Karpas-422 (cell line): ENCODE measurements around the gene NCK1. TPM values are rescaled to one million over a fixed set of nuclear protein-coding genes. Genes with fewer than 3 reads are reported as not detected.
"Not testable (repeated sequence)": the region's sequence is repeated elsewhere in the genome, so short reads cannot be mapped to it uniquely, and the experiment has no call there.

Experiments used
- DNase-seq: peaks from one replicate; pipeline ENCODE4 v3.0.0-alpha.2; 2015
- H2AFZ ChIP-seq: fragments of 200-600 bp; sonication (generic); 2 replicates; pipeline ENCODE4 v1.6.1; 2014; ENCODE audit warnings: antibody characterized with exemption, low read length, mixed read lengths
- H3K27ac ChIP-seq: fragments of 200-600 bp; sonication (generic); 2 replicates; pipeline ENCODE4 v1.5.1; 2014; ENCODE audit warnings: mild to moderate bottlenecking, low read length, moderate library complexity
- H3K27me3 ChIP-seq: fragments of 200-600 bp; sonication (generic); 2 replicates; pipeline ENCODE4 v1.6.1; 2014; ENCODE audit warnings: low read length, mixed read lengths
- H3K36me3 ChIP-seq: fragments of 200-600 bp; sonication (generic); 2 replicates; pipeline ENCODE4 v1.6.1; 2014; ENCODE audit warnings: low read length, mixed read lengths; ENCODE audit not compliant: insufficient read depth
- H3K4me1 ChIP-seq: fragments of 200-600 bp; sonication (generic); 2 replicates; pipeline ENCODE4 v1.6.1; 2014; ENCODE audit warnings: mild to moderate bottlenecking, low read length, mixed read lengths
- H3K4me2 ChIP-seq: fragments of 200-600 bp; sonication (generic); 2 replicates; pipeline ENCODE4 v1.6.1; 2014; ENCODE audit warnings: low read length, low read depth, mild to moderate bottlenecking; ENCODE audit not compliant: poor library complexity, severe bottlenecking
- H3K4me3 ChIP-seq: fragments of 200-600 bp; sonication (generic); 2 replicates; pipeline ENCODE4 v1.5.1; 2014; ENCODE audit warnings: mild to moderate bottlenecking, antibody characterized with exemption, low read length, mixed read lengths
- H3K79me2 ChIP-seq: fragments of 200-600 bp; sonication (generic); 2 replicates; pipeline ENCODE4 v1.6.1; 2014; ENCODE audit warnings: mild to moderate bottlenecking, low read length, mixed read lengths
- H3K9ac ChIP-seq: fragments of 200-600 bp; sonication (generic); 2 replicates; pipeline ENCODE4 v1.6.0; 2014; ENCODE audit warnings: low read length
- H3K9me2 ChIP-seq: fragments of 200-600 bp; sonication (generic), shearing (Covaris generic); replicated peaks from 2 replicates; pipeline ENCODE4 v1.6.0; 2014; ENCODE audit warnings: mild to moderate bottlenecking, low read length, moderate library complexity; ENCODE audit not compliant: insufficient read depth
- H3K9me3 ChIP-seq: fragments of 300-700, 200-600 bp; sonication (generic); 2 replicates; pipeline ENCODE4 v1.6.1; 2014; ENCODE audit warnings: low read length, mixed read lengths
- H4K20me1 ChIP-seq: fragments of 200-600 bp; sonication (generic); 2 replicates; pipeline ENCODE4 v1.6.1; 2014; ENCODE audit warnings: mild to moderate bottlenecking, antibody characterized with exemption, low read length, low read depth; ENCODE audit not compliant: insufficient read depth
- total RNA-seq: library from RNA; depleted of rRNA; stranded (reverse); fragments of >200 nt; shearing (Covaris generic); gene quantifications from 2 replicates; pipeline ENCODE4 v1.2.3, GENCODE V29; 2014; ENCODE audit warnings: low replicate concordance

The NCK1 gene
- total RNA-seq, 1 experiment from 2014 or later, result 77.7 TPM

GRCh38 chr3:136879510-136879909 is 17.5 kb downstream of the NCK1 start:
- H3K27ac ChIP-seq, H3K27me3 ChIP-seq, H3K9me3 ChIP-seq, H3K9ac ChIP-seq, H3K36me3 ChIP-seq, H3K4me3 ChIP-seq, DNase-seq, H2AFZ ChIP-seq, H3K4me2 ChIP-seq, H3K9me2 ChIP-seq: not testable (repeated sequence)
- H3K4me1 ChIP-seq, result peaks cover 41% of the 10 kb centered on the region
- peaks cover 17% of the 10 kb centered on the region; the same call in 1 of the 2 replicates for H4K20me1 ChIP-seq
- H3K79me2 ChIP-seq, result peaks cover 88% of the 10 kb centered on the region

GRCh38 chr3:136882571-136882970 is 20.6 kb downstream of the NCK1 start:
- Histone ChIP-seq H3K4me3 (no peak overlapping the region; the same call in 1 of the 2 replicates), H2AFZ (no peak overlapping the region), H3K4me2 (peak overlapping the region; percentile 54), H3K27ac (peak overlapping the region; percentile 51), H3K36me3 (no peaks in the 10 kb centered on the region; the same call in 1 of the 2 replicates), H3K27me3 (no peaks in the 10 kb centered on the region), H3K4me1 (peaks cover 47% of the 10 kb centered on the region), H3K9me2 (no peaks in the 10 kb centered on the region), H4K20me1 (peaks cover 20% of the 10 kb centered on the region; the same call in 1 of the 2 replicates), H3K9me3 (no peaks in the 10 kb centered on the region), H3K9ac (no peak overlapping the region), H3K79me2 (peaks cover 98% of the 10 kb centered on the region)
- peak; percentile 62 for DNase-seq

- Histone ChIP-seq H3K27me3 (no peaks in the 10 kb centered on the region), H3K4me3 (0 out of 2 replicates have a peak overlapping the region, but pooled peaks have one; percentile 7), H3K9me3 (no peaks in the 10 kb centered on the region), H3K4me2 (peak overlapping the region; percentile 54), H3K36me3 (peaks cover 3% of the 10 kb centered on the region), H3K4me1 (peaks cover 47% of the 10 kb centered on the region), H4K20me1 (peaks cover 20% of the 10 kb centered on the region; the same call in 1 of the 2 replicates), H3K27ac (peak overlapping the region; percentile 66), H3K9me2 (no peaks in the 10 kb centered on the region), H2AFZ (no peak overlapping the region), H3K79me2 (peaks cover 98% of the 10 kb centered on the region), H3K9ac (no peak overlapping the region; the same call in 1 of the 2 replicates)
- peak; percentile 65 for DNase-seq
These were observed 22.1 kb downstream of the NCK1 start for GRCh38 chr3:136883967-136884720.

GRCh38 chr3:136885357-136886213 is 23.6 kb downstream of the NCK1 start:
- Histone ChIP-seq H4K20me1 (peaks cover 20% of the 10 kb centered on the region; the same call in 1 of the 2 replicates), H3K4me1 (peaks cover 43% of the 10 kb centered on the region), H3K9ac (no peak overlapping the region), H3K36me3 (peaks cover 3% of the 10 kb centered on the region), H3K4me3 (no peak overlapping the region), H3K27me3 (no peaks in the 10 kb centered on the region), H3K27ac (no peak overlapping the region; the same call in 1 of the 2 replicates), H3K4me2 (no peak overlapping the region), H3K9me3 (no peaks in the 10 kb centered on the region), H3K79me2 (peaks cover 100% of the 10 kb centered on the region), H3K9me2 (no peaks in the 10 kb centered on the region), H2AFZ (no peak overlapping the region)
- no peak for DNase-seq

- Histone ChIP-seq H3K27ac (no peak overlapping the region), H3K9me2 (no peaks in the 10 kb centered on the region), H3K36me3 (peaks cover 15% of the 10 kb centered on the region), H4K20me1 (0 out of 2 replicates have a peak, but pooled peaks cover 9% of the 10 kb centered on the region), H3K9me3 (no peaks in the 10 kb centered on the region), H3K79me2 (peaks cover 100% of the 10 kb centered on the region), H3K4me2 (no peak overlapping the region), H3K4me1 (peaks cover 29% of the 10 kb centered on the region), H3K27me3 (no peaks in the 10 kb centered on the region), H3K4me3 (no peak overlapping the region), H2AFZ (no peak overlapping the region), H3K9ac (no peak overlapping the region)
- DNase-seq, result no peak
These were observed 27.9 kb downstream of the NCK1 start for GRCh38 chr3:136889947-136890346.

GRCh38 chr3:136891934-136892855 is 30.2 kb downstream of the NCK1 start:
- Histone ChIP-seq H4K20me1 (0 out of 2 replicates have a peak, but pooled peaks cover 6% of the 10 kb centered on the region), H3K4me3 (no peak overlapping the region), H3K27me3 (no peaks in the 10 kb centered on the region), H3K9me3 (no peaks in the 10 kb centered on the region), H3K9ac (no peak overlapping the region), H3K4me1 (peaks cover 42% of the 10 kb centered on the region), H3K79me2 (peaks cover 100% of the 10 kb centered on the region), H3K36me3 (peaks cover 21% of the 10 kb centered on the region), H2AFZ (no peak overlapping the region), H3K9me2 (no peaks in the 10 kb centered on the region), H3K27ac (peak overlapping the region; percentile 41; the same call in 1 of the 2 replicates), H3K4me2 (no peak overlapping the region)
- no peak for DNase-seq

GRCh38 chr3:136893848-136894443 is 31.9 kb downstream of the NCK1 start:
- H3K36me3 ChIP-seq, result peaks cover 20% of the 10 kb centered on the region
- no peaks in the 10 kb centered on the region for H3K9me3 ChIP-seq
- H3K4me1 ChIP-seq, result peaks cover 59% of the 10 kb centered on the region
- no peaks in the 10 kb centered on the region for H3K9me2 ChIP-seq
- H3K9ac ChIP-seq, result no peak overlapping the region
- H2AFZ ChIP-seq, result no peak overlapping the region
- no peak overlapping the region for H3K4me2 ChIP-seq
- H3K4me3 ChIP-seq, result no peak overlapping the region
- DNase-seq, result no peak
- H3K27ac ChIP-seq, result 0 out of 2 replicates have a peak overlapping the region, but pooled peaks have one; percentile 6
- no peaks in the 10 kb centered on the region for H3K27me3 ChIP-seq
- H4K20me1 ChIP-seq, result 0 out of 2 replicates have a peak, but pooled peaks cover 6% of the 10 kb centered on the region
- peaks cover 100% of the 10 kb centered on the region for H3K79me2 ChIP-seq
